ENCODE measurements around the gene RAP1A. TPM values are rescaled to one million over a fixed set of nuclear protein-coding genes. Genes with fewer than 3 reads are reported as not detected.

RAP1A gene
- polyA plus RNA-seq, 1 of the 3 experiments (the other 2 are of a cell fraction) = 17.7 TPM

DNA sequence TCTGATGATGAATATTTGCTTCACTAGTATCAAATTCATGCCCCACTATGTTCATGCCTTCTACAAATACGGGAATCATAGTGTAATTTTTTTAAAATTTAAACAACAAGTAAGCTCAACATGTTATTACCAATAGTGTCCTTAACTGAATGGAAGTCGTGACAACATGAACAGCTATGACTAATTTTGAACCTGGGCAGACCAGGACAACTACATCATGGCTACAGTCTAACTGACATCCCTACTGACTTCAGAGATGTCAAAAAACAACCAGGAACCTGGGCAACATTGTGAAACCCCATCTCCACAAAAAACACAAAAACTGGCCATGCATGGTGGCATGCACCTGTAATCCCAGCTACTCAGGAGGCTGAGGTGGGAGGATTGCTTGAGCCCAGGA lies 33.5 kb upstream of the RAP1A start:
- no peak overlapping the region for H3K4me2 ChIP-seq
- H3K9ac ChIP-seq = no peak overlapping the region
- 81% methylated on average over 2 of the region's 2 CpGs for WGBS (ENCODE audit: low lambda C conversion rate)
- no peak overlapping the region for H3K27ac ChIP-seq (ENCODE audit: low read depth in 2 of 2, low read length in 1 of 2)
- H3K4me3 ChIP-seq (ENCODE audit: low read depth in 2 of 2, low read length in 1 of 2) = no peak overlapping the region
- POLR2A ChIA-PET = no interaction called here
- no peak overlapping the region for H2AFZ ChIP-seq (ENCODE audit: low read depth)
- CTCF ChIA-PET = no interaction called here
- H3K79me2 ChIP-seq (ENCODE audit: insufficient read depth) = no peaks in the 10 kb centered on the region
- no peaks in the 10 kb centered on the region for H3K9me3 ChIP-seq
- no peaks in the 10 kb centered on the region for H3K9me2 ChIP-seq
- no peaks in the 10 kb centered on the region for H3K27me3 ChIP-seq (ENCODE audit: insufficient read depth)
- no peaks in the 10 kb centered on the region for H3K36me3 ChIP-seq (replicated peaks in 1 of 2; ENCODE audit: control insufficient read depth in 1 of 2, insufficient read depth in 2 of 2, low read length in 1 of 2)
- no peak for DNase-seq
- H3K4me1 ChIP-seq (ENCODE audit: control insufficient read depth in 1 of 2, insufficient read depth in 2 of 2, low read depth in 1 of 2, low read length in 1 of 2) = peaks cover 0 to 3% of the 10 kb centered on the region in 2 experiments; a peak in 2 of 4 replicates
- no peaks in the 10 kb centered on the region for H4K20me1 ChIP-seq (ENCODE audit: insufficient read depth)
- peaks cover 2% of the 10 kb centered on the region for H3F3A ChIP-seq (replicated peaks; ENCODE audit: insufficient read depth)
- TF ChIP-seq YY1 (IDR thresholded peaks at IDR 0.05; ENCODE audit: low read depth) = no peak
- TF ChIP-seq EZH2phosphoT487 (IDR thresholded peaks at IDR 0.05; ENCODE audit: borderline replicate concordance, low read depth) = no peak
- TF ChIP-seq TCF12 (IDR thresholded peaks at IDR 0.05) = no peak
- no peak for TF ChIP-seq POLR2AphosphoS5 (IDR thresholded peaks at IDR 0.05; ENCODE audit: low read depth, low read length)
- no peak for TF ChIP-seq PBX3 (IDR thresholded peaks at IDR 0.05)
- TF ChIP-seq IRF3 (IDR thresholded peaks at IDR 0.05; ENCODE audit: low read depth, low read length) = no peak
- TF ChIP-seq TEAD4 (IDR thresholded peaks at IDR 0.05; ENCODE audit: borderline replicate concordance, insufficient read depth) = no peak
- no peak for TF ChIP-seq NRF1 (IDR thresholded peaks at IDR 0.05; ENCODE audit: low read depth, low read length)

DNA sequence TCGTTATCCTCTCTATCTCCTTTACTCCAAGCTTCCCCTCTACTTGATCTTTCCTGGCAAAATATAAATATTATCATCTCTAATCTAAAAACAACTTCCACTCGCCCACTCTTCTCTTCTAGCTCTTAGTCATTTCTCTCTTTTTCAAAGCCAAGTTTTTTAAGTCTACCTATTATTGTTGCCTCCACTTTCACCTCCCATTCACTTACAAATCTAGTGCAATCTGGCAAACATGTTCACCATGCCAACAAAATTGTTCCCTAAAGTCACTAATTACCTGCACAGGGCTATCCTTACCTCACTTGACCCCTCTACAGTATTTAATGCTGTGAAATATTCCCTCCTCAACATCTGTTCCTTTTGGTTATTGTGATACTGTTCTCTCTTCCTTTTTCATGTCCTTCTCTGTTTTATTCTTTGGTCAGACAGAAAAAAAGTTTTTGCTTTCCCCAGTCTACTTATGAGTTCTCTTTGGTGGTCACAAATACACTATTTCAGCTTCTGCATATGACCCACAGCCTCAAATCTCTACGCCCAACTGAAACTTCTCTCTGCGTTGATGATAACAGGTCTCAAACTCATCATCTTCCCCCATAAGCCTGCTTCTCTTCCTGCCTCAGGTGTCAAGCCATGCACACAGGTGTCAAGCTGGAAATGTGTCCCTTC lies 31.9 kb upstream of the RAP1A start:
- Histone ChIP-seq H2AFZ (ENCODE audit: low read depth) (no peak overlapping the region), H3K36me3 (replicated peaks in 1 of 2; ENCODE audit: control insufficient read depth in 1 of 2, insufficient read depth in 2 of 2, low read length in 1 of 2) (no peaks in the 10 kb centered on the region), H3K27ac (ENCODE audit: low read depth in 2 of 2, low read length in 1 of 2) (no peak overlapping the region), H3K9ac (no peak overlapping the region), H3F3A (replicated peaks; ENCODE audit: insufficient read depth) (peaks cover 10% of the 10 kb centered on the region), H3K9me2 (no peaks in the 10 kb centered on the region), H3K4me3 (ENCODE audit: low read depth in 2 of 2, low read length in 1 of 2) (no peak overlapping the region), H4K20me1 (ENCODE audit: insufficient read depth) (no peaks in the 10 kb centered on the region), H3K4me1 (ENCODE audit: control insufficient read depth in 1 of 2, insufficient read depth in 2 of 2, low read depth in 1 of 2, low read length in 1 of 2) (peaks cover 5 to 8% of the 10 kb centered on the region in 2 experiments; a peak in 3 of 4 replicates), H3K9me3 (no peaks in the 10 kb centered on the region), H3K4me2 (no peak overlapping the region), H3K79me2 (ENCODE audit: insufficient read depth) (no peaks in the 10 kb centered on the region), H3K27me3 (ENCODE audit: insufficient read depth) (no peaks in the 10 kb centered on the region)
- ChIA-PET CTCF (interaction anchor here (1.9 to 2.4 kb wide), 2 partner anchors 27 to 79 kb away, joined by 5 to 6 read pairs; no protein-coding TSS in a partner anchor), POLR2A (no interaction called here)
- WGBS (ENCODE audit: low lambda C conversion rate) = 80% methylated on average over 4 of the region's 4 CpGs
- TF ChIP-seq MAX (IDR thresholded peaks at IDR 0.05; ENCODE audit: low read depth) (no peak), RCOR1 (IDR thresholded peaks at IDR 0.05; ENCODE audit: low read length) (no peak), FOXJ3 (CRISPR knock-in tag; IDR thresholded peaks at IDR 0.05) (no peak), CTCF (IDR thresholded peaks at IDR 0.05) (no peak), EP300 (IDR thresholded peaks at IDR 0.05; ENCODE audit: borderline replicate concordance in 1 of 2, low read depth in 1 of 2, low read length in 1 of 2) (no peak), PBX3 (IDR thresholded peaks at IDR 0.05) (no peak), MEF2A (IDR thresholded peaks at IDR 0.05; ENCODE audit: borderline replicate concordance, low read depth) (no peak), JUND (IDR thresholded peaks at IDR 0.05) (no peak), CHD2 (IDR thresholded peaks at IDR 0.05; ENCODE audit: low read length, partially characterized antibody) (no peak), POLR2AphosphoS5 (IDR thresholded peaks at IDR 0.05; ENCODE audit: low read depth, low read length) (no peak), GATA2 (CRISPR knock-in tag; IDR thresholded peaks at IDR 0.05) (no peak), YY1 (IDR thresholded peaks at IDR 0.05; ENCODE audit: low read depth) (no peak), ELF1 (IDR thresholded peaks at IDR 0.05) (no peak), USF1 (IDR thresholded peaks at IDR 0.05; ENCODE audit: borderline replicate concordance, low read depth) (no peak)
- no peak for DNase-seq
